Measurements from ENCODE around the gene DAB2. TPM values are rescaled to one million over a fixed set of nuclear protein-coding genes. Genes with fewer than 3 reads are reported as not detected.
"Not testable (repeated sequence)": the region's sequence is repeated elsewhere in the genome, so short reads cannot be mapped to it uniquely, and the experiment has no call there.

Gene DAB2
- polyA plus RNA-seq, 1 donor from 2014 or later = 0.63 TPM

DNA sequence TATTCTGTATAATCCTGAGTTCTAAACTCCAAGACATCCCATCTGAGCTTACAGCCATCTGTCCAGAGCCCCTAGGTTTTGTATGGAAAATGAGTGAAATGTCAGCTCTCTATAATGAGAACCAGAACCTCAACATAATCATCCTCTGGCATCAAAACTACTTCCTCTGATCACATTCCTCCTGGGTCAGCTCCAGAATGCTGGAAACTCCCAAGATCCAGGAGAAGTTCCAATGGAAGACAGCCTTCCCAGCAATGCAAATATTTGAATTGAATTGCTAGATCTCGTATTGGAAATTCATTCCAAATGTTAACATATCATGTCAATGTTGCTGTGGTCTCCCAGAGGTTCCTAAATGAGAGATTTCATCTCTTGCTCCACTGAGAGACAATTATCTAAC lies 84.3 kb downstream of the DAB2 start:
- Histone ChIP-seq H3K79me2 (replicated peaks; ENCODE audit: insufficient read depth, low read length) (no peaks in the 10 kb centered on the region), H3F3A (ENCODE audit: insufficient read depth, low read length, poor library complexity, severe bottlenecking) (no peaks in the 10 kb centered on the region), H3K27me3 (ENCODE audit: insufficient read depth, low read depth, low read length) (no peaks in the 10 kb centered on the region), H2AFZ (ENCODE audit: low read depth, low read length) (no peak overlapping the region), H3K27ac (ENCODE audit: low read length) (no peak overlapping the region), H3K9ac (ENCODE audit: low read length) (no peak overlapping the region), H3K9me3 (ENCODE audit: low read length) (no peaks in the 10 kb centered on the region), H3K4me2 (ENCODE audit: low read length) (no peak overlapping the region), H3K4me3 (ENCODE audit: low read length) (no peak overlapping the region), H4K20me1 (ENCODE audit: insufficient read depth) (no peaks in the 10 kb centered on the region), H3K36me3 (ENCODE audit: insufficient read depth, low read length) (no peaks in the 10 kb centered on the region), H3K9me2 (ENCODE audit: insufficient read depth, low read length) (no peaks in the 10 kb centered on the region)
- TF ChIP-seq MXI1 (conservative IDR thresholded peaks at IDR 0.05; ENCODE audit: poor library complexity, severe bottlenecking) = no peak
- TF ChIP-seq TAF1 (IDR thresholded peaks at IDR 0.05; ENCODE audit: low read depth) = no peak
- no peak for TF ChIP-seq SMC3 (conservative IDR thresholded peaks at IDR 0.05; ENCODE audit: poor library complexity)
- no peak for TF ChIP-seq CTCF (IDR thresholded peaks at IDR 0.05; ENCODE audit: poor library complexity, severe bottlenecking)
- TF ChIP-seq POLR2AphosphoS5 (IDR thresholded peaks at IDR 0.05) = no peak
- TF ChIP-seq RAD21 (conservative IDR thresholded peaks at IDR 0.05) = no peak
- TF ChIP-seq EZH2 (IDR thresholded peaks at IDR 0.05; ENCODE audit: borderline replicate concordance, insufficient read depth, low read length, poor library complexity, severe bottlenecking) = no peak
- no peak for TF ChIP-seq EP300 (conservative IDR thresholded peaks at IDR 0.05; ENCODE audit: poor library complexity, severe bottlenecking)
- TF ChIP-seq, protein P1, sequence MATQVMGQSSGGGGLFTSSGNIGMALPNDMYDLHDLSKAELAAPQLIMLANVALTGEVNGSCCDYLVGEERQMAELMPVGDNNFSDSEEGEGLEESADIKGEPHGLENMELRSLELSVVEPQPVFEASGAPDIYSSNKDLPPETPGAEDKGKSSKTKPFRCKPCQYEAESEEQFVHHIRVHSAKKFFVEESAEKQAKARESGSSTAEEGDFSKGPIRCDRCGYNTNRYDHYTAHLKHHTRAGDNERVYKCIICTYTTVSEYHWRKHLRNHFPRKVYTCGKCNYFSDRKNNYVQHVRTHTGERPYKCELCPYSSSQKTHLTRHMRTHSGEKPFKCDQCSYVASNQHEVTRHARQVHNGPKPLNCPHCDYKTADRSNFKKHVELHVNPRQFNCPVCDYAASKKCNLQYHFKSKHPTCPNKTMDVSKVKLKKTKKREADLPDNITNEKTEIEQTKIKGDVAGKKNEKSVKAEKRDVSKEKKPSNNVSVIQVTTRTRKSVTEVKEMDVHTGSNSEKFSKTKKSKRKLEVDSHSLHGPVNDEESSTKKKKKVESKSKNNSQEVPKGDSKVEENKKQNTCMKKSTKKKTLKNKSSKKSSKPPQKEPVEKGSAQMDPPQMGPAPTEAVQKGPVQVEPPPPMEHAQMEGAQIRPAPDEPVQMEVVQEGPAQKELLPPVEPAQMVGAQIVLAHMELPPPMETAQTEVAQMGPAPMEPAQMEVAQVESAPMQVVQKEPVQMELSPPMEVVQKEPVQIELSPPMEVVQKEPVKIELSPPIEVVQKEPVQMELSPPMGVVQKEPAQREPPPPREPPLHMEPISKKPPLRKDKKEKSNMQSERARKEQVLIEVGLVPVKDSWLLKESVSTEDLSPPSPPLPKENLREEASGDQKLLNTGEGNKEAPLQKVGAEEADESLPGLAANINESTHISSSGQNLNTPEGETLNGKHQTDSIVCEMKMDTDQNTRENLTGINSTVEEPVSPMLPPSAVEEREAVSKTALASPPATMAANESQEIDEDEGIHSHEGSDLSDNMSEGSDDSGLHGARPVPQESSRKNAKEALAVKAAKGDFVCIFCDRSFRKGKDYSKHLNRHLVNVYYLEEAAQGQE (IDR thresholded peaks at IDR 0.05; ENCODE audit: borderline replicate concordance) = no peak

DNA sequence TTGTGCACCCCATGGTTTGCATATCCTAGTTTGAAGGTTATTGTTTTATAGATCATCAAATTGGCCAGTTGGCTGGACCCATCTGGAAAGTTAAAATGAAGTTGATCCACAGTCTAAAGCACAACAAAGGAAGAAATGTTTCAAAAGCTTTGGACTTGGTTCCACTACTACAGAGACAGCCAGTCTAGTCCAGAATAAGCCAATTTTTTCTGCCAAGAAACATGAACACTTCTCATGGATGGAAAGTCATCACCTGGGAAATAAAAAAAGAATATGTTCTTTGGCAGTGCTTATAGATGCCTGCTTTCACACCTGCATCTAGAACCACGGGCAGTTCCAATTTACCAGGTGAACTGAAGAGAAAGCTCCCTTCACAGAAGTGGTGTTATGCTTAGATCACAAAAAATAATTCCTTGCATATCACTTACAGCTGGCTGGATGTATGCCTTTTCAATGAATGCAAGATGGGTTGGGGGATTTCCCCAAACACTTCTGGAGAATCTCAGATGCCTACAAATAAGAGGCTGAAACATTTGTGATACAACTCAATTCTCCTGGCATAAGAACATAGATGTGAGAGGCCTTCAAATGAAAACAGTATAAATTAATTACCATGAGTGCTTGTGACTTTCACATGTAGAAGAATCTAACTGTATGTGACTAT lies 87.4 kb downstream of the DAB2 start:
- no peak overlapping the region for H3K4me3 ChIP-seq (ENCODE audit: low read length)
- H4K20me1 ChIP-seq (ENCODE audit: insufficient read depth) = no peaks in the 10 kb centered on the region

GRCh38 chr5:39334296-39334695 lies 90.5 kb downstream of the DAB2 start:
- H3K9me2 ChIP-seq (ENCODE audit: insufficient read depth, low read length); H3K4me2 ChIP-seq (ENCODE audit: low read length); H3K27me3 ChIP-seq (ENCODE audit: insufficient read depth, low read depth, low read length); H3F3A ChIP-seq (ENCODE audit: insufficient read depth, low read length, poor library complexity, severe bottlenecking); H3K27ac ChIP-seq (ENCODE audit: low read length); H3K4me3 ChIP-seq (ENCODE audit: low read length); H3K9me3 ChIP-seq (ENCODE audit: low read length); H3K79me2 ChIP-seq (replicated peaks; ENCODE audit: insufficient read depth, low read length); H3K36me3 ChIP-seq (ENCODE audit: insufficient read depth, low read length); H3K9ac ChIP-seq (ENCODE audit: low read length); H4K20me1 ChIP-seq (ENCODE audit: insufficient read depth); H2AFZ ChIP-seq (ENCODE audit: low read depth, low read length): not testable (repeated sequence)

More for the DNA sequence above, 87.4 kb downstream of the DAB2 start:
- Histone ChIP-seq H3K27me3 (ENCODE audit: insufficient read depth, low read depth, low read length) (no peaks in the 10 kb centered on the region), H3K4me2 (ENCODE audit: low read length) (no peak overlapping the region), H3F3A (ENCODE audit: insufficient read depth, low read length, poor library complexity, severe bottlenecking) (no peaks in the 10 kb centered on the region), H2AFZ (ENCODE audit: low read depth, low read length) (no peak overlapping the region), H3K9me3 (ENCODE audit: low read length) (no peaks in the 10 kb centered on the region), H3K36me3 (ENCODE audit: insufficient read depth, low read length) (no peaks in the 10 kb centered on the region), H3K27ac (ENCODE audit: low read length) (no peak overlapping the region), H3K9me2 (ENCODE audit: insufficient read depth, low read length) (no peaks in the 10 kb centered on the region), H3K9ac (ENCODE audit: low read length) (no peak overlapping the region), H3K79me2 (replicated peaks; ENCODE audit: insufficient read depth, low read length) (no peaks in the 10 kb centered on the region)
- TF ChIP-seq POLR2AphosphoS5 (IDR thresholded peaks at IDR 0.05) (no peak), TAF1 (IDR thresholded peaks at IDR 0.05; ENCODE audit: low read depth) (no peak), EZH2 (IDR thresholded peaks at IDR 0.05; ENCODE audit: borderline replicate concordance, insufficient read depth, low read length, poor library complexity, severe bottlenecking) (no peak), SMC3 (conservative IDR thresholded peaks at IDR 0.05; ENCODE audit: poor library complexity) (no peak)
- TF ChIP-seq, protein P1 (IDR thresholded peaks at IDR 0.05; ENCODE audit: borderline replicate concordance) = no peak
